ENCODE measurements around the gene NANOS1.

The NANOS1 gene, protein sequence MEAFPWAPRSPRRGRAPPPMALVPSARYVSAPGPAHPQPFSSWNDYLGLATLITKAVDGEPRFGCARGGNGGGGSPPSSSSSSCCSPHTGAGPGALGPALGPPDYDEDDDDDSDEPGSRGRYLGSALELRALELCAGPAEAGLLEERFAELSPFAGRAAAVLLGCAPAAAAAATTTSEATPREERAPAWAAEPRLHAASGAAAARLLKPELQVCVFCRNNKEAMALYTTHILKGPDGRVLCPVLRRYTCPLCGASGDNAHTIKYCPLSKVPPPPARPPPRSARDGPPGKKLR

DNA sequence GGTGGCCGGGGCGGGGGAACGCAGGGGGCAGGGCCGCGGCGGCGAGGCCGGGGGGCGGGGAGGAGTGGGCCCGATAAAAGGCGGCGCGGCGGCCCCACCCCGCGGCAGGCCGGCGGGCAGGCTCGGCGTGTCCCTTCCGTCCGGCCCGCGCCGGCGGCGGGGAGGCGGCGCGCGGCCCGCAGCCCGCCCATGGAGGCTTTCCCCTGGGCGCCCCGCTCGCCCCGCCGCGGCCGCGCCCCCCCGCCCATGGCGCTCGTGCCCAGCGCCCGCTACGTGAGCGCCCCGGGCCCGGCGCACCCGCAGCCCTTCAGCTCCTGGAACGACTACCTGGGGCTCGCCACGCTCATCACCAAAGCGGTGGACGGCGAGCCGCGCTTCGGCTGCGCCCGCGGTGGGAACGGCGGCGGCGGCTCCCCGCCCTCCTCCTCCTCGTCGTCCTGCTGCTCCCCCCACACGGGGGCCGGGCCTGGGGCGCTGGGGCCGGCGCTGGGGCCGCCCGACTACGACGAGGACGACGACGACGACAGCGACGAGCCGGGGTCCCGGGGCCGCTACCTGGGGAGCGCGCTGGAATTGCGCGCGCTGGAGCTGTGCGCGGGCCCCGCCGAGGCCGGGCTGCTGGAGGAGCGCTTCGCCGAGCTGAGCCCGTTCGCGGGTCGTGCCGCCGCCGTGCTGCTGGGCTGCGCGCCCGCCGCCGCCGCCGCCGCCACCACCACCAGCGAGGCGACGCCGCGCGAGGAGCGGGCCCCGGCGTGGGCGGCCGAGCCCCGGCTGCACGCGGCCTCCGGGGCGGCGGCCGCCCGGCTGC is at the start of gene NANOS1:
TSS of gene NANOS1 (plus strand) at position 102 of the 808 bp plus-strand sequence. CDS start at position 190, 88 bp downstream.
- DNase-seq: peak; percentile 68

DNA sequence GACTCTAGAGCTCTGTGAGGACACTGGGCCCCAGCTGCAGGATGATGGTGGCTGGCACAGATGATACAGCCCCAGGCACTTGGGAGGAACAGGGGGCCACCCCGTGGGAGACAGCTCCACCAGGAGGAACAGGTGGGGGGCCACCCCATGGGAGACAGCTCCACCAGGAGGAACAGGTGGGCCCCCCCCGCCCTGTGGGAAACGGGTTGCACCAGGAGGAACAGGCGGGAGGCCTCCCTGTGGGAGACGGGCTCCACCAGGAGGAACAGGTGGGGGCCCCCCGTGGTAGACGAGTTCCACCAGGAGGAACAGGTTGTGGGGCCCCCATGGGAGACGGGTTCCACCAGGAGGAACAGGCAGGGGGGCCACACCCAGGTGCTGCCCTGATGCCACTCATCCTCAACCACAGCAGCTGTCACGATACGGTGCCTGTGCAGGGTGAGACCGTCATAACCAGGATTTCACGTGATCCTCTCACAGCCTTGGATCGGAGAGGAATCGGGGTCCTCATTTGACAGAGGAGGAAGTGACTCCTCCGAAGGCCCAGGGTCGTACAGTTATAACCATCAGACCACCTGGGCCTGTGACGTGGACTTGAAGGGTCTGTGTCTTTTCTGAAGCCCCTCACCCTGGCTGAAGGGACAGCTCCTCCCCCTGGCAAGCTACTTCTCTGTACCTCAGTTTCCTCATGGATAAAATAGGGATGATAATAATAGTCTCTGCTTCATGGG is 49.2 kb upstream of the NANOS1 start:
- DNase-seq: no peak

- DNase-seq: no peak
Observed at GRCh38 chr10:118980870-118981269, 48.6 kb upstream of the NANOS1 start.

- no peak for DNase-seq
Observed at GRCh38 chr10:118981946-118982345, 47.6 kb upstream of the NANOS1 start.

GRCh38 chr10:118982366-118982765 is 47.1 kb upstream of the NANOS1 start:
- DNase-seq: no peak

- no peak for DNase-seq
Observed at GRCh38 chr10:118983263-118983662, 46.3 kb upstream of the NANOS1 start.

DNA sequence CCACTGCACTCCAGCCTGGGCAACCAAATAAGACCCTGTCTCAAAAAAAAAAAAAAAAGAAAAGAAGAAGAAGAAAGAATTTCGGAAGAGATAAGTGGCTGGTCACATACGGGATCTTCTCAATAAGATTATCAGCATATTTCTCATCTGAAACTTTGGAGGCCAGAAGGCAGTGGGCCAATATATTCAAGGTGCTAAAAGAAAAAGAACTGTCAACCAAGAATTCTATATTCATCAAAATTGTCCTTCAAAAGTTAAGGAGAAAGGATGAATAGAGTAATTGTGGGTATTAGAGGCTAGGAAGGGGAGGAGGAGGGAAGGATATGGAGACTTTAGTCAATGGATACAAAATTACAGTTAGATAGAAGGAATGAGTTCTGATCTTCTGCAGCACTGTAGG is 43.9 kb upstream of the NANOS1 start:
- DNase-seq: no peak

DNA sequence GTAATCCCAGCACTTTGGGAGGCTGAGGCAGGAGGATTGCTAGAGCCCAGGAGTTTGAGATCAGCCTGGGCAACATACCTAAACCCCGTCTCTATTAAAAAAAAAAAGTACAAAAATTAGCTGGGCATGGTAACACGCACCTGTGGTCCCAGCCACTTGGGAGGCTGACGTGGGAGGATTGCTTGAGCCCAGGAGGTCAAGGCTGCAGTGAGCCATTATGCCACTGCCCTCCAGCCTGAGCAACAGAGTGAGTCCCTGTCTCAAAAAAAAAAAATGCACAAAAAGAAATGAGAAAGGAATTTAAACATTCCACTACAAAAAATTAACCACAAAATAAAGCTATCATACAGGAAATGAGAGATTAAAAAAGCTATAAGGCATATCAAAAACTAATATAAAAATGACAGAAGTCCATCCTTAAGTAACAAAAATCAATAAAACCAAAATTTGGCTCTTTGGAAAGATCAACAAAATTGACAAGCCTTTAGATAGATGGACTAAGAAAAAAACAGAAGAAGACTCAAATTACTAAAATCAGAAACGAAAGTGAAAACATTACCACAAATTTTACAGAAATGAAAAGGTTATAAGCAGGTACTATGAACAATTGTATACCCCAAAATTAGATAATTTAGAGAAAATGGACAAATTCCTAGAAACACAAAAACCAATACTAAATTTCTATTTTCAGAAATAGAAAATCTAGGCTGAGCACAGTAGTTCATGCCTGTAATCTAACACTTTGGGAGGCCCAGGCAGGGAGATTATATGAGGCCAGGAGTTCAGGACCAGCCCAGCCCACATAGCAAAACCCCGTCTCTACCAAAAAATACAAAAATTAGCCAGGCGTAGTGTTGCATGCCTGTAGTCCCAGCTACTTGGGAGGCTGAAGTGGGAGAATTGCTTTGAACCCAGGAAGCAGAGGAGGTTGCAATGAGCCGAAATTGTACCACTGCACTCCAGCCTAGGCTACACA is 42.4 kb upstream of the NANOS1 start:
- no peak for DNase-seq

- no peak for DNase-seq
Observed at GRCh38 chr10:118990326-118990725, 39.2 kb upstream of the NANOS1 start.

GRCh38 chr10:118992496-118992895 is 37.0 kb upstream of the NANOS1 start:
- DNase-seq: no peak

DNA sequence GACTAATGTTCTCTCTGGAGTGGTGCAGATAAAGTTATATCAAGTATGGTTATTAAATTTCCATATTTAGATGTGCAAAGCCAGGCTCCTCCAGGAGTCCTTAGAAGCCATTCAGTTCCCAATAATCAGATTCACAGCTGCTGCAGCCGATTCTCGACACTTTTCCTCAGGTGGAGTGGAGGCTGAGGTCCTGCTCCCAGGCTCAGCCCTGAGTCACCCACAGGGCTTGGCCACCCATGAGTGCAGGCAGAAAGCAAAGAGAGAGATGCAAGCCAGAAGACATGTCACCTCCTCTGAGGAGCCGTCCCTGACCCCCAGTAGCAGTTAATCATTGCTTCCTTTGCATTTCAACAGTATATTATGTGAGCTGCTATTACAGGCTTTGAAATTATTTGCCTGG is 36.3 kb upstream of the NANOS1 start:
- DNase-seq: no peak

DNA sequence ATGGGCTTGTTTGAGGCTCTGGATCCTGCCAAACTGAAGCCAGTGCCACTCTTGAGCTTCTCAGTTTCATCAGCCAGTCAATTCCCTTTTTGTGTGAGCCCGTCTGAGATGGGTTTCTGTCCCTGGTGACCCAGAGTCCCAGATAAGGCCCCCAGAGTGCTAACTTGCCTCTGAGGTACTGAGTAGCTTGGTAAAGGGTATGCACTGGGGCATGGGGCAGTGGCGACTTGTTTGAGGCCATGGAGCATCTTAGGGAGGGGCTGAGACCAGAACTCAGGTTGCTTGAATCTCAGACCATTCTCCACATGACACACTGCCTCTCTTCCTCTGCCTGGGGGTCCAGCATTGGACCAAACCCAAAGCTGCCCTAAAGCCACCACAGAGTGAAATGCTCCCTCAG is 35.2 kb upstream of the NANOS1 start:
- DNase-seq: no peak

GRCh38 chr10:118995739-118996138 is 33.8 kb upstream of the NANOS1 start:
- DNase-seq: no peak

DNA sequence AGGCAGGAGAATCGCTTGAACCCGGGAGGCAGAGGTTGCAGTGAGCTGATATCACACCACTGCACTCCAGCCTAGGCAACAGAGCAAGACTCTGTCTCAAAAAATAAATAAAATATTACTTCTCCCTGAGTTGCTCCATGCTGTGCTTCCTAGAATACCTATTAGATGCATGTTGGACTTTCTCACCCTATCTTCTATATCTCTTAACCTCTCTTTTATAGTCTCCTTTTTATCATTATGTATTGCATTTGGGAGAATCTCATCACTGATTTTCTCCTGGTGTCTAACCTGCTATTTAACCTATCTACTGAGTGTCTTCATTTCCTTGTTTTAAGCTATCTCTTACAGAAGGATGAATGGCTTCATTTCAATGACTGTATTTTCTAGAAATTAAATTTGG is 32.1 kb upstream of the NANOS1 start:
- no peak for DNase-seq

GRCh38 chr10:118998183-118998582 is 31.3 kb upstream of the NANOS1 start:
- DNase-seq: no peak

DNA sequence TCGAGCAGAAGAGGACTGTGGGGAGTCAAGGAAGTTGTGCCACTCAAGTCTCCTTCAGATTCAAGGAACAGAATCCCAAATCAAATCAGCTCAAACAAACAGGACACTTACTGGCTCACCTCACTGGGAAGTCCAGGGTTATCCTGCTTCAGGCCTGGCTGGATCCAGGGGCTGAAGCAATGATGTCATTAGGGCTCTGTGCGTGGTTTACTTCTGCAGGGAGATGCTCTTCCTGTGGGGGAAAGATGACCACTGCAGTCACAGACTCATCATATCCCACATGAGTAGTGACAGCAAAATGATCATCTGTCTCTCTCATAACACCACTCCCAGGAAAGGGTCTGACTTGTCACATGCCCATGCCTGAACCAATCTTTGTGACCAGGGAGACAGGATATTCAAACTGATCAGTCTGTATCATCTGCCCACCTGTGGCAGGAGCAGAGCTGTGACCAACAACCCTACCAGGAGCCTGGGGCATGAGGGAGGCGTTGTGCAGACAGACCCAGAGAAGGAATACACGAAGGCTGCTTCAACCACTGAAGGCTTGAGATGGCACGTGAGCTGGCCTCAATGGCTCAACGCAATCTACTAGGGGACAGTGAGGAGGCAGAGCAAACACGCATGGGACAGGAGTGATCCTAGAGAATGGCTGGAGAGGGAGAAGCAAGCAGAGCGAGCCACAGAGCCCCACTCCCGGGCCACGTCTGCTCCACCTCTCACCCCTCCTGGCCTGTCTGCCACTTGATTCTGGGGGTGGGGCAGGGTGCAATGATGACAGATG is 27.6 kb upstream of the NANOS1 start:
- no peak for DNase-seq

DNA sequence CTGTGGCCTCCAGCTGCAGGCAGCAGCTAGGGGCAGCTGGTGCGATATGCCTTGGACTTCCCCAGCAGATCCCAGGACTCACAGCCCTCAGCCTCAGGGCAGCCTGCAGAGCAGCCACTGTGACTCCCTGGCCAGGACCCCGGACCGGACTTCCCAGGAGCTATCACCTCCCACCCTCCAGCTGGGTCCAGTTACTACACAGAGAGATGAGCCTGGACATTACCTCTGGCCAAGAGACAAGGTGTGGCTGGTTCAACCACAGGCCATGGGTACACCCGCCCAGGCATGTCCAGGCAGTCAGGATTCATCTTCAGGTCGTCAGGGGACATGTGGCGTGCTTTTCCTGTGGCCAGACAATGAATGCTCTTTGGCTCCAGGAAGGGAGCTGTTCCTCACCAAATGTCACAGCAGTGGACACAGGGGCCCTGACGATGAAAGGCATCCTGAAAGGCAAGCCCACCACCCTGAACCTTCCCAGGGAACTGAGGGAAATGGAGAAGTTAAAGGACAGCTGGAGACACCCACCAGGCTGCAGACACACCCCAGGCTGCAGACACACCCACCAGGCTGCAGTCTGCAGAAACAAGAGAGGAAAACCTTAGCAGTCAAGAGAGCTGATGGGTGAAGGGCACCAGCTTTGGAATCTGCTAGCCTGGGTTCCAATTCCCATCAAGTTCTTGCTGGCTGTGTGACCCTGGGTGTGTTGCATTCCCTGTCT is 25.8 kb upstream of the NANOS1 start:
- no peak for DNase-seq

- no peak for DNase-seq
Observed at GRCh38 chr10:119005362-119006043, 24.0 kb upstream of the NANOS1 start.

GRCh38 chr10:119006451-119007210 is 22.9 kb upstream of the NANOS1 start:
- DNase-seq: no peak

- DNase-seq: no peak
Observed at GRCh38 chr10:119007211-119007574, 22.3 kb upstream of the NANOS1 start.
